ENCODE results near the gene CHST13.

Gene CHST13

DNA sequence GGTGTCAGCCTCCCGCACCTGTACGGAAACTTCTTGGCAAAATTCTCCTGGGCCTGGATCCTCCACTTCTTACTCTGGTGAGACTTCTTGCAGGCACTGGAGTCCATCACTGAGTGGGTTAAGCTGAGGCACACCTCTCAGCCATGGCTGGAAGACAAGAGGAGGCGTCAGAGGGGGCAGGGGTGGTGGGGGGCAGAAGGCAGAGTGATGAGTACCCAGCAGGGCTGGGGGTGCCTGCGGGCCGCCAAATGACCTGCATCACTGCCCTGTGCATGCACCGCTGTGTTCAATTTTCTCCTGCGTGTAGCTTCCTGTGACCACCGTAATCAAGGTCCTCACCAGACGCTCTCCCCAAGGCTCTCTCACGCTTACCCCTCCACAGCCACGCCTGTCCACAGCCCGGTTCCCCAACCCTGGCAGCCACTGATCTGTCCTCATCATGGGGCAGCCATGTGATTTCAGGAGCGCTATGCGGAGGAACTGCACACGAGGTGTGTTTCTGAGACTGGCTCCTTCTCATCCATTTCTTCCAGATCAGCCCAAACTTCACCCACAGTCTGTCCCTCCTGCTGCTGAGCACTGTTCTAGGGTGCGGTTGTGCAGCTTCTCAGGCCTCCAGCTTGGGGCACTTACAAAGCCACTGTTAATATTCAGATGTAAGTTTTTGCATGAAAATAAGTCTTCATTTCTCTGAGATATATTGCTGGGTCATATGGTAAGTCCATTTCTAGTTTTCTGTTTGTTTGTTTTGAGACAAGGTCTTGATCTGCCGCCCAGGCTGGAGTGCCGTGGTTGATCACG lies 29.5 kb downstream of the CHST13 start:
- DNase-seq (ENCODE audit: low read depth in 1 of 2, low spot score in 1 of 2) = no peak

DNA sequence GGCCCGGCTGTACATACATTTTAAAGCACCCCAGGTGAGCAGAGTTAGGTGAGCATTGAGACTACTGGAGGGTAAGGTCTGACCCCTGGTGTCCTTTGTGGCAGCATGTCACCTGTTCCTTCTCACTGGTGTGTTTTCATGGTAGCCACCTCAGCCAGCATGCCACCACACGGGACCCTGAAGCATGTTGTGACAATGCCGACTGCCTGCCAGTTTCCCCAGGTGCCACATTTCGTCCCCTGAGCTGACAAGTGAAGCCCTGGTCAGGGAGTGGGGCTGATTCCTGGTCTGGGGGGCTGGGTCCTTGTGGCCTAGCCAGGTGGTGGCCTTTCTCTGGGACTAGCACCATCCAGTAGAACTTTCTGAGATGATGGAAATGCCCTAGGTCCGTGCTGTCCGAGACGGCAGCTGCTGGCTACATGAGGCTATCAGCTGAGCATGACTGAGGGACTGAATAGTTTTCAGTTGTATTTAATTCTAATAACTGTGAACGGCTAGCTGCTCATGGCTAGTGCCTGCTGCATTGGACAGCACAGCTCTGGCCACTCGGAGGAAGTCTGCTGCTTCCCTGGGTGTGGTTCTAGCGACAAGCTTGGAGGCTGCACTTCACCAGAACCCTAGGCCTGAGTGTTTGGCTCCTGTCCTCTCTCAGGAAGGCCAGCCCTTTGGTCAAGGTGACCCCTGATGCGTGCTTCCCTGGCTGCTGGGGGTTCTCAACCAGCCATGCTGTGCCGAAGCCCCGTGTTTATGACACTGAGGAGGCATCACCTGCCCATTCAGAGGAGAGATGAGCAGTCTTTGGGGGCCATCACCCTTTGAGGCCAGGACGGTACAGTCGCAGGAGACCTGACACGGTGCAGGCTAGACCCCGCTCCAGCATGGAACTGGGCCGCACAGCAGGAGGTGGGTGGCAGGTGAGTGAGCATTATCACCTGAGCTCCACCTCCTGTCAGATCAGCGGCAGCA lies 30.9 kb downstream of the CHST13 start:
- DNase-seq (ENCODE audit: low read depth in 1 of 2, low spot score in 1 of 2) = no peak

DNA sequence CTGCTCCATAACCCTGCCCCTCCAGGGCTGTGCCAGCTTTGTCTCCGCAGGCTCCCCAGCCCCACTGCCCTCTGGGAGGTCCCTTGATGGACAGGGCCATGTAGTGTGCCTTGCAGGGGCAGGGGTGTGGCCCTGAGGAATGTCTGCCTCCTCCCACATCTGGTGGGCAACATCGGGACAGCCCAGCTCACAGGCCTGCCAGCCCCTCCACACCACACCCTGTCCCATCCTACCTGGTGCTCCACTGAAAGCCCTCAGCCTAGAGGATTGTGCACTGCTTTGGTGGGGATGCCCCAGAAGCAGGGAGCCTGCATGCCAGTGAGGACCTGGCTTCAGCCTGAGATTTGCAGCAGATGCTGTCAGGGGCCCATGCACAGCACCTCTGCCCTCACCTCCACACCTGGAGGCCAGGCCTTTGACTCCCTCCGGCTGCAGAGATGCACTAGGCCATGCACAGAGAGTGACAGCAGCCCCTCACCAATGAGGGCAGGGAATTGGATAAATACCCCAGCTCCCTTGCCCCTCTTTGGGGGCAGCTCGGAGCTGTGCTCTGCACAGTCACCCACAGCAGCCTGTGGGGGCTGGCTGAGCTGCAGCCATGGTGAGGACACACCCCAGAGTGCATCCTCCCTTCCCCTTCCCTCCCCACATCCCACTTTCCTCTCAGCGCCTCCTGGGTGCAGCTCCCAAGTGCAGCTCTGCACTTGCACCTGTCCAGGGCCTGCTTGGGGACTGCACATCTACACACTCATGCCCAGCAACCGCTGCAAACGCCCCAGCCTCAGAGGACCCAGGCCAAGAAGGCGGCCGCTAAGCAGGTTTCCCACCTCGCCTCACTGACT lies 32.1 kb downstream of the CHST13 start:
- no peak for DNase-seq (ENCODE audit: low read depth in 1 of 2, low spot score in 1 of 2)

GRCh38 chr3:126556637-126557414 lies 32.9 kb downstream of the CHST13 start:
- DNase-seq (ENCODE audit: low read depth in 1 of 2, low spot score in 1 of 2) = no peak

- DNase-seq (ENCODE audit: low read depth in 1 of 2, low spot score in 1 of 2) = no peak
Measured at GRCh38 chr3:126557415-126557745, 33.4 kb downstream of the CHST13 start.

- DNase-seq (ENCODE audit: low read depth in 1 of 2, low spot score in 1 of 2) = no peak
Measured at GRCh38 chr3:126557761-126558160, 33.8 kb downstream of the CHST13 start.

DNA sequence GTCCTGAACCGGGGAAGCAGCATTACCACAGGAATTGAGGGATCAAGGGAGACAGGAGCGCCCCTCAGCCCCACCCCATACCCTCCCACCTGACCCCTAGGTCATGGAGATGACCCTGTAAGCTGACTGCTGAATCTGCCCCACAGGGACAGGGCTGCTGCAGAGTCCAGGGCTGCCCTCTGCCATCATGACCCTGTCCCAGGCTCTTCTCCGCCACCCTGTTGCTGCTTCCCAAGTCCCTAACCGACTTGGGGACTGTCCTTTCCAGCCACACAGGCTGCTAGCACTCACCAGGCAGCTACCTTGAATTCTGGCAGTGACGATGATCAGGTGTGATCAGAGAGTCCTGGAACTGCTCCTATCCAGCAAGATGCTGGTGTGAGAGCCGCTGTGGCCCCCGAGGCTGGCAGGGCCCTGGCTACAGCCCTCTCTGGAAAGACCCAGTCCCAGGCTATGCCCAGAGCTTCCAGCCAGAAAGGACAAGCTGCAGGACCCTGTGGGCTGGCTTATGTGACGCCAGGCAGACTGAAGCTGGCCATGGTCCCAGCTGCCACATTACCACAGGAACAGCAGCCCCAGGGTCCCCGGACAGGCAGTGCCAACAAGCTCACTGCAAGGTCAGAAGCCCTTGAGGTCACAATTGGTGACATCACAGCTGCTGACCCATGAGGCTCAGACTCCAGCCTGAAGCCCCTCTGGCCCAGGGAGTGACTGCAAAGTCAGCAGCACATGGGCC lies 34.5 kb downstream of the CHST13 start, which contains the start of gene C3orf22:
TSS of gene C3orf22 (minus strand) at position 597 of the 736 bp plus-strand sequence. CDS start 5,542 bp downstream, outside the sequence.
- DNase-seq (ENCODE audit: low read depth in 1 of 2, low spot score in 1 of 2) = no peak

DNA sequence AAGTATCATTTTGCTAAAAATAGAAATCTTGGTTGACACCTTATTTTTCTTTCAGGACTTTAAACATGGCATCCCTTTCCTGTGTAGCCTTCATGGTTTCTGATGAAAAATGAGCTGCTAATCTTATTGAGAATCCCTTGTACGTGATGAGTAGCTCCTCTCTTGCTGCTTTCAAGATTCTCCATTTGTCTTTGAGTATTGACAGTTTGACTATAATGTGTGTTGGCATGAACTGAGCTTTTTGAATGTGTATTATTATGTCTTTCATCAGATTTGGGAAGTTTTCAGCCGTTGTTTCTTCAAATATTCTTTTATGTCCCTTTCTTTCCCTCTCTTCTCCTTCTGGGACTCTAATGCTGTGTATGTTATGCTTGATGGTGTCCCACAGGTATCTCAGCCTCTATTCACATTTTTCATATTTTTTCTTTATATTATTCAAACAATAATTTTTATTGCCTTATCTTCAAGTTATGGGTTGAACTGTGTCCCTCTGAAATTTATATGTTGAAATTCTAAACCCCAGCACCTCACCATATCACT lies 38.9 kb downstream of the CHST13 start:
- no peak for DNase-seq (ENCODE audit: low read depth in 1 of 2, low spot score in 1 of 2)

GRCh38 chr3:126567696-126568438 lies 43.9 kb downstream of the CHST13 start:
- DNase-seq (ENCODE audit: low read depth in 1 of 2, low spot score in 1 of 2) = no peak

DNA sequence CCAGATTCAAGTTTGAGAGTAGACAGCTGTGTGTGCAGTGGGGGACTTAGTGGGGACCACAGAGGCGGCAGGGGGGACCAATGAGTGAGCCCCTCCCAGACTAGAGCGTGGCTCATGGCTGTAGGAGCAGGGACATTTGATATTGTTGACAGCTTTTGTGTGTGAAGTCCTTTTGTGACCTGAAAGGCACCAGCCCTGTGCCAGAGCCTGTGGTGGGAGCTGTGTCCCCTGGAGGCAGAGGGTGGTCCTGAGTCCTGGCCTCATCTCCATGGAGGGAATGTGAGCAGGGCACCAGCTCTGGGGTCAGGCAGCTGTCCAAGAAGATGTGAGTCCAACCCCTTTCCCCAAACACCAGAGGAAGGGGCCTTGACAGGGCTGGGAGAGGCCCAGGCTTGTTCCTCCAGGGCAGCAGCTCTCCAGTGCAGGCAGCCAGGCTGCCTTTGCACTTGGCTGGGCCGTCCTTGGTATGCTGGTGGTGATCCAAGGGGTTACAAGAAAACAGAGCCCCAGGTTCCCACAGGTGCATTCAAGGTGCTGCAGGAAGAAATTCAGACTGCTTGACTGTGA lies 44.9 kb downstream of the CHST13 start:
- no peak for DNase-seq (ENCODE audit: low read depth in 1 of 2, low spot score in 1 of 2)

DNA sequence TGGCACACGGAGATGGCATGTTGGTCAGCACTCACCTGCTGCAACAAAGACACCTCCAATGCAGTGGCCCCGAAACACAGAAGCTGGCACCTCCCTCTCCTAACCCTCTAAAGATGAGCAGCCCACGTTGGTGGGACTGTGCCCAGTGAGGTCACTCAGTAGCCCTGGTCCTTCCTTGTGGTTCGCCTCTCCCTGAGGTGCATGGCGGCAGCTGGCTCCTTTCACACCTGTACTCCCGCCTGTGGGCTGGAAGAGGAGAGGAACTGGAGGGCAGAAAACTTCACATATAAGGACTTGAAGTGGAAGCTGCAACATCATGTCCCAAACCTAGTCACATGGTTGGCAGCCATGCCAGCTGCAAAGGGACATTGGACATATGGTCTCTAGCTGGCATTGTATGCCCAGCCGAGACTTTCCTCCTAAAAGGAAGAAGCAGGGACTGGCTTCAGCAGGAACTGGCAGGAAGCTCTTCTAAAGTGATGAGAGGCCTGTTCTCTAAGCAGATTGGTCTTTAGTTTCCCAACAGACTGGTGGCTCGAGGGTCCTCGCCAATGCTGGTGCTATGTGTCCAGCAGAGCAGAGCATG lies 45.5 kb downstream of the CHST13 start:
- no peak for DNase-seq (ENCODE audit: low read depth in 1 of 2, low spot score in 1 of 2)

- DNase-seq (ENCODE audit: low read depth in 1 of 2, low spot score in 1 of 2) = no peak
Measured at GRCh38 chr3:126570103-126570541, 46.2 kb downstream of the CHST13 start.

DNA sequence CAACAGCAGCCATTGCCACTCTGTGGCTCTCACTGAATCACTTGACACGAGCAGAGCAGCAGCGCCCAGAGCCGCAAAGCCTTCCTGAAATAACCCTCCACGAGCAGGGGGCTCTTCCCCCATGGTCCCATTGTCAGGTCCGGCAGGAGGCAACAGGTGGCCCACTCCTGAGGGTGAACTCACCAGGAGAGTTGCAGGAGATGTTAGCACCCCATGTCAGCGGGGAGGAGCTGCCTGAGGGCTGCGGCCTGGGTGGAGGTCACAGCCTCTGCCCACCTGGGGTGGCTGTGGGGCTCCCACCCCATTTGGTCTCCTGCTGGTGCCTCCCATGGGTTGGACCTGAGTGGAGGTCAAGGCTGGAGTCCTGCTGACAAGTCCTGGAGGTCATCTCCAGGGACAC lies 47.1 kb downstream of the CHST13 start:
- DNase-seq (ENCODE audit: low read depth in 1 of 2, low spot score in 1 of 2) = no peak

DNA sequence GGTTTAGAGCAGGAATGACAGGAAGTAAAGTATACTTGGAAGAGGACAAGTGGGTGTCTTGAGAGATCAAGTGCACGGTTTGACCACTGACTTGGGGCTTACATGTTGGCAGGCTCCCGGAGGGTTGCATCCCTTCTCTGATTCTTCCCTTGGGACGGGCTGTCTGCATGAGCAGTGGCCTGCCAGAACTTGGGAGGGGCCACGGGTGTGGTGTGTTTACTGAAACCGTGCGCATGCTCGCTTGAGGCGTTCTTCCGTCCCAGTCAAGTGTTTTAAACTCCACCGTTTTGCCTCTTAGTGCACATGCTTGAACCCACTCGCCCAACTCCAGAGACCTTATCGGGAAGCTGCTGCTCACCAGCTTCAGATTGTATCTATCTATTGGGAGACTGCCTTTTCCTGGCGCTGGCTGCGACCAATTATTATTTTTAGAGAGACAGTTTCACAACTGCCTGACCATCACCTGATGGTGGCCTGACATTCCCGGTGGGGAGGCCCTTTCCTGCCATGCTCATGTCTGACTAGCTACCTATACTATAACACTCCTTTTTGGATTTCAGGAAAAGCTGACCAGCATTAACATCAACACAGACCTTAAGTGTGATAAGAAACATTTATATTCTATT lies 49.6 kb downstream of the CHST13 start:
- DNase-seq (ENCODE audit: low read depth in 1 of 2, low spot score in 1 of 2) = no peak

DNA sequence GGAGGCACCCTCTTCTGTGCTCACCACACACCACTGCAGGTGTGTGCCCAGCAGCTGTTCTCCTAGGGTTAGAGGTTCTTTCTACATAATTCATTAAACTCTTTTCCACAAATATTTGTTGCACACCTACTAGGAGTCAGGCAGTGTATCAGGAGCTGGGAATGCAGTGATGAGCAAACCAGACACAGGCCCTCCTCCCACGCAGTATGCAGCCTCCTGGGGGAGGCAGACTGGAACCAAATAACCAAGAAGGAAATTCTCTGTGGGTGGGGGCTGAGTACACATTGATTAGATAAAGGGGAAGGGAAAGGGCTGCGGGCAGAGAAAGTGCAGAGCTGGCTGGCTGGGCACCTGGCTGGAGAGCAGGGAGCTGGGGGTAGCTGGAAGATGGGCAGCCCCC lies 53.3 kb downstream of the CHST13 start:
- DNase-seq (ENCODE audit: low read depth in 1 of 2, low spot score in 1 of 2) = no peak

DNA sequence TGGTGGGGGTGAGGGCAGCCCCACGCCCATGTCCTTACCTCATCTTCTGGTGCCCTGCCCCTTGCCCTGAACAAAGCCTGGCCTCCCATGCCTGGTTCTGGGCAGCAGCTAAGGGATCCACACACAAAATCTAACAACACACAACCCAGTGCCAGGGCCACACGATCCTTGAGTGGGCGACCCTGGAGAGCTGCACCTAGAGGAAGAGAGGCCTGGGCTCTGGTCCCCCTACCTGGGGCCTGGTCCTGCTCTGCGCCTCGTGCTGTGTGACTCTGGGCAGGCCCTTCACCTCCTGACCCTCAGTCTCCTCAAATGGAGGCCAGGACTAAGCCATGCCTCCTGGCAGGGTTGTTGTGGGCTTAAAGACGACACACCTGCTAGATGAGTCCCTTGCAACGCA lies 54.7 kb downstream of the CHST13 start:
- DNase-seq (ENCODE audit: low read depth in 1 of 2, low spot score in 1 of 2) = no peak

GRCh38 chr3:126580746-126581145 lies 56.8 kb downstream of the CHST13 start:
- no peak for DNase-seq (ENCODE audit: low read depth in 1 of 2, low spot score in 1 of 2)

GRCh38 chr3:126581569-126581968 lies 57.6 kb downstream of the CHST13 start:
- DNase-seq (ENCODE audit: low read depth in 1 of 2, low spot score in 1 of 2) = no peak
